K562 (cell line): Measurements from ENCODE around the gene TSR2.

Experiments used
- ARNT ChIP-seq, 2 experiments: fragments of 450-650 bp; IDR thresholded peaks; 2 replicates each; pipeline ENCODE4 v1.6.1; 2016; ENCODE audit warnings: mild to moderate bottlenecking in 1 of 2
- CHCHD3 ChIP-seq: fragments of 250-450 bp; sonication (Bioruptor Pico); IDR thresholded peaks from 2 replicates; pipeline ENCODE4 v2.1.2; 2022; ENCODE audit warnings: mild to moderate bottlenecking
- EP300 ChIP-seq: IDR thresholded peaks from 2 replicates; pipeline ENCODE4 v1.6.1; 2012; ENCODE audit warnings: low read length, improper control_type of control experiment
- ETV1 ChIP-seq: fragments of 450-650 bp; conservative IDR thresholded peaks from 2 replicates; pipeline ENCODE4 v1.6.1; 2016; ENCODE audit warnings: missing genetic modification characterization, control low read depth, low read depth, missing compliant biosample characterization
- HDAC6 ChIP-seq: IDR thresholded peaks from 2 replicates; pipeline ENCODE4 v1.6.1; 2012; ENCODE audit warnings: low read depth, mild to moderate bottlenecking, control low read depth, inconsistent platforms, low read length, moderate library complexity
- MAZ ChIP-seq, 2 experiments: fragments of 450-650 bp in 1 of 2; sonication (generic) in 1 of 2; formaldehyde crosslinking; IDR thresholded peaks in 1 of 2; conservative IDR thresholded peaks in 1 of 2; 2 replicates each; pipeline versions ENCODE4 v1.4.0 to v1.5.0; 2020; ENCODE audit warnings: mild to moderate bottlenecking in 1 of 2, missing genetic modification reagents in 1 of 2
- NFRKB ChIP-seq: fragments of 450-650 bp; IDR thresholded peaks from 2 replicates; pipeline ENCODE4 v1.6.1; 2016; ENCODE audit warnings: low read depth
- POLR2A ChIP-seq: fragments of 450-650 bp; conservative IDR thresholded peaks from 2 replicates; pipeline ENCODE4 v1.6.1; 2016
- POLR2AphosphoS5 ChIP-seq: IDR thresholded peaks from 2 replicates; pipeline ENCODE4 v1.6.1; 2011; ENCODE audit warnings: mild to moderate bottlenecking, low read depth, low read length, moderate library complexity; ENCODE audit not compliant: control insufficient read depth, insufficient read depth
- RBM15 ChIP-seq: fragments of 200-400 bp; formaldehyde crosslinking; IDR thresholded peaks from 2 replicates; pipeline ENCODE4 v1.6.1; 2018; ENCODE audit warnings: mild to moderate bottlenecking, low read length, moderate library complexity; ENCODE audit not compliant: insufficient read depth
- RFX5 ChIP-seq: IDR thresholded peaks from 2 replicates; pipeline ENCODE4 v1.6.1; 2011; ENCODE audit warnings: low read depth, mild to moderate bottlenecking, improper control_type of control experiment, low read length
- SRSF1 ChIP-seq: fragments of 200-400 bp; formaldehyde crosslinking; IDR thresholded peaks from 2 replicates; pipeline ENCODE4 v1.6.1; 2017; ENCODE audit warnings: mild to moderate bottlenecking, low read depth, low read length, moderate library complexity
- ZZZ3 ChIP-seq: fragments of 450-650 bp; IDR thresholded peaks from 2 replicates; pipeline ENCODE4 v1.6.1; 2016; ENCODE audit warnings: antibody characterized with exemption, mild to moderate bottlenecking, moderate library complexity
- TF ChIP-seq, protein P1 (sequence below), 2 experiments: fragments of 450-650 bp in 1 of 2; sonication (generic) in 1 of 2; formaldehyde crosslinking in 1 of 2; IDR thresholded peaks in 1 of 2; conservative IDR thresholded peaks in 1 of 2; 2 replicates each; pipeline versions ENCODE4 v1.6.1 to v1.8.1; 2016 to 2023; ENCODE audit warnings: mild to moderate bottlenecking in 2 of 2, moderate library complexity in 2 of 2, inconsistent platforms in 1 of 2, missing genetic modification reagents in 1 of 2

GRCh38 chrX:54430519-54430918 lies 9.7 kb upstream of the TSR2 start:
- TF ChIP-seq, protein P1, sequence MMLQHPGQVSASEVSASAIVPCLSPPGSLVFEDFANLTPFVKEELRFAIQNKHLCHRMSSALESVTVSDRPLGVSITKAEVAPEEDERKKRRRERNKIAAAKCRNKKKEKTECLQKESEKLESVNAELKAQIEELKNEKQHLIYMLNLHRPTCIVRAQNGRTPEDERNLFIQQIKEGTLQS (IDR thresholded peaks at IDR 0.05) = no peak
- TF ChIP-seq, protein P1 (CRISPR knock-in tag; conservative IDR thresholded peaks at IDR 0.05) = no peak
- TF ChIP-seq NFRKB = no peak
- TF ChIP-seq SRSF1 = no peak
- TF ChIP-seq HDAC6 = no peak
- no peak for TF ChIP-seq POLR2A
- no peak for TF ChIP-seq RFX5
- TF ChIP-seq ETV1 (tag) = no peak
- no peak for TF ChIP-seq POLR2AphosphoS5
- TF ChIP-seq EP300 = no peak
- TF ChIP-seq MAZ (CRISPR knock-in tag; conservative IDR thresholded peaks at IDR 0.05 in 1 of 2, IDR thresholded peaks at IDR 0.05 in 1 of 2) = no peak
- no peak for TF ChIP-seq RBM15
- no peak for TF ChIP-seq ARNT (IDR thresholded peaks at IDR 0.05)
- no peak for TF ChIP-seq CHCHD3 (CRISPR knock-in tag)
- no peak for TF ChIP-seq ZZZ3
